Mesothelial cell of epicardium (in vitro differentiated cells): ENCODE results near the gene DNAJB4. TPM values are rescaled to one million over a fixed set of nuclear protein-coding genes. Genes with fewer than 3 reads are reported as not detected.
"Not testable (repeated sequence)": the region's sequence is repeated elsewhere in the genome, so short reads cannot be mapped to it uniquely, and the experiment has no call there.

Source experiments
- DNase-seq, 2 experiments: peaks; one replicate each; pipeline ENCODE4 v3.0.0; 2021; ENCODE audit warnings: low spot score in 2 of 2; ENCODE audit not compliant: unreplicated experiment in 2 of 2
- H3K27ac Mint-ChIP-seq: 2 replicates; pipeline ENCODE4 v1.8.0; 2021; ENCODE audit warnings: mixed read lengths
- H3K27me3 Mint-ChIP-seq: 2 replicates; pipeline ENCODE4 v1.8.0; 2021; ENCODE audit warnings: low read depth, mixed read lengths
- H3K36me3 Mint-ChIP-seq: 2 replicates; pipeline ENCODE4 v1.8.0; 2021; ENCODE audit warnings: mixed read lengths
- H3K4me1 Mint-ChIP-seq: 2 replicates; pipeline ENCODE4 v1.8.0; 2021; ENCODE audit warnings: mixed read lengths
- H3K4me3 Mint-ChIP-seq: 2 replicates; pipeline ENCODE4 v1.8.0; 2021; ENCODE audit warnings: mild to moderate bottlenecking, moderate library complexity, mixed read lengths
- H3K9me3 Mint-ChIP-seq: 2 replicates; pipeline ENCODE4 v1.8.0; 2021; ENCODE audit warnings: mixed read lengths
- total RNA-seq: library from RNA; stranded (reverse); gene quantifications from 3 replicates; pipeline ENCODE4 v1.2.1, GENCODE V29; 2021
- TF ChIP-seq, protein P1 (sequence below): fragments of 200-600 bp; sonication (generic); IDR thresholded peaks from one replicate; pipeline ENCODE4 v1.5.0; 2021; ENCODE audit warnings: antibody characterized with exemption; ENCODE audit not compliant: unreplicated experiment

Gene DNAJB4
- total RNA-seq, 1 donor from 2014 or later, result 48.0 TPM

DNA sequence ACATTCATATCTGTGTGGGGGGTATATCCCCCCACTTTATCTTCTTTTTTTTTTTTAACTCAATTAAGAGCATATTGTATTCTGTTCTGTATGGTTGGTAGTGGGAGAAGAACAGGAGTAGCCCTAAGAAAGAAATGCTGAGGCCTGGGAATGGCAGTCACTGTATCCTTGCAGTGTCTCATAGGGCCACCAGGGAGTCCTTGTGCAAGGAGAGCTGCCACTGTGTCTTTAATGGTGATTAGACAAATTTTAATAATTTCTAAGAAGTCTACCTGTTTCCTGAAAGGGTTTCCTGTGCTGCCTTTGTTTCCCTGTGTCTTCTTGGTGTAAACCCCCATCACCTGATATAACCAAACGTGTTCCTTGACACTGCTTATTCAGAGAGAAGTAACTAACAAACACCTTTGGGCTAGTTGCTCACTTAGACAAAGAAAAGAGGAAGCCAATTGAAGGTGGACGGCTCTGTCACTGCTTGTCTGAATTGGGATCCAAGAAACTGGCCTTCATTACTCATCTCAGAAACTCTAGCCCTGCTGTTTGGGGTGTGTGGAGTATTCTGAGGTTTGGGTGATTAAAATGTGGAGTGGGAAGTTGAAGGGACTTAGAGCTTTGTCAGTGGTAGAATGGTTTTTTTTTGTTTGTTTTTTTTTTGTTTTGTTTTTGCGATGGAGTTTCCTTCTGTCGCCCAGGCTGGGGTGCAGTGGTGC is 56.3 kb downstream of the DNAJB4 start:
- Mint-ChIP-seq H3K27ac (no peak overlapping the region), H3K36me3 (no peaks in the 10 kb centered on the region), H3K4me3 (no peak overlapping the region), H3K9me3 (peaks cover 3% of the 10 kb centered on the region), H3K4me1 (no peaks in the 10 kb centered on the region), H3K27me3 (peaks cover 29% of the 10 kb centered on the region)
- no peak for DNase-seq
- TF ChIP-seq, protein P1, sequence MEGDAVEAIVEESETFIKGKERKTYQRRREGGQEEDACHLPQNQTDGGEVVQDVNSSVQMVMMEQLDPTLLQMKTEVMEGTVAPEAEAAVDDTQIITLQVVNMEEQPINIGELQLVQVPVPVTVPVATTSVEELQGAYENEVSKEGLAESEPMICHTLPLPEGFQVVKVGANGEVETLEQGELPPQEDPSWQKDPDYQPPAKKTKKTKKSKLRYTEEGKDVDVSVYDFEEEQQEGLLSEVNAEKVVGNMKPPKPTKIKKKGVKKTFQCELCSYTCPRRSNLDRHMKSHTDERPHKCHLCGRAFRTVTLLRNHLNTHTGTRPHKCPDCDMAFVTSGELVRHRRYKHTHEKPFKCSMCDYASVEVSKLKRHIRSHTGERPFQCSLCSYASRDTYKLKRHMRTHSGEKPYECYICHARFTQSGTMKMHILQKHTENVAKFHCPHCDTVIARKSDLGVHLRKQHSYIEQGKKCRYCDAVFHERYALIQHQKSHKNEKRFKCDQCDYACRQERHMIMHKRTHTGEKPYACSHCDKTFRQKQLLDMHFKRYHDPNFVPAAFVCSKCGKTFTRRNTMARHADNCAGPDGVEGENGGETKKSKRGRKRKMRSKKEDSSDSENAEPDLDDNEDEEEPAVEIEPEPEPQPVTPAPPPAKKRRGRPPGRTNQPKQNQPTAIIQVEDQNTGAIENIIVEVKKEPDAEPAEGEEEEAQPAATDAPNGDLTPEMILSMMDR, result no peak

DNA sequence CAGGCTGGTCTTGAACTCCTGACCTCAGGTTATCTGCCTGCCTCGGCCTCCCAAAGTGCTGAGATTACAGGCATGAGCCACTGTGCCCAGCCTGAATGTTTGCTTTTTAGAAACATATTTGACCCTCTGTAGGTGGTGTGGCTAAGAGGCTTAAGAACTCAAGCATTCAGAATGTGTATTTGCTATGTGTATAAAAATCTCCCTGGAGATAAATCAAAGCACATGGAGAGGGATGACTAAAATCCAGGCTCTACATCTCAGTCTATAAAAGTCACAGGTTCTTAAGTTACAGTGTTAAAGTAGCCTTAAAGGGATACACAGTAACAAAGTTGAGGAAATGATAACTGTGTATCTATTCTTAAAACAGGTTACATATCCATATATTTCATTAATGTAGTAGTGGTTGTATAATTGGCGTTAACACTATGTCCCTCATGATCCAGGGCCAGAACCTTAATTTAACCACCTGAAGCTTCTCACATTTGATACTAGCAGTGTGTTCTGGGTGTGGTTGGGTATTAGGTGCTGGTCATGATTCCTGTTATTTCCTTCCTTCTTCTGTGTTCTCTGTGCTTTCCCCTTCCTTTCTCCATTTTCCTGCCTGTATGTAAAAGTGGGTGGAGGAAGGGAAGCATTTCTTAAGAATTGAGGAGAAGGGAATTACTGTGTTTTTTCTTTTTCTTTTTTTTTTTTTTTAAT is 57.2 kb downstream of the DNAJB4 start:
- H3K9me3 Mint-ChIP-seq, result peaks cover 6% of the 10 kb centered on the region
- H3K36me3 Mint-ChIP-seq, result no peaks in the 10 kb centered on the region
- H3K27ac Mint-ChIP-seq, result no peak overlapping the region
- no peak overlapping the region for H3K4me3 Mint-ChIP-seq
- no peaks in the 10 kb centered on the region for H3K4me1 Mint-ChIP-seq
- H3K27me3 Mint-ChIP-seq, result peaks cover 39% of the 10 kb centered on the region
- TF ChIP-seq, protein P1, result no peak
- DNase-seq, result no peak

DNA sequence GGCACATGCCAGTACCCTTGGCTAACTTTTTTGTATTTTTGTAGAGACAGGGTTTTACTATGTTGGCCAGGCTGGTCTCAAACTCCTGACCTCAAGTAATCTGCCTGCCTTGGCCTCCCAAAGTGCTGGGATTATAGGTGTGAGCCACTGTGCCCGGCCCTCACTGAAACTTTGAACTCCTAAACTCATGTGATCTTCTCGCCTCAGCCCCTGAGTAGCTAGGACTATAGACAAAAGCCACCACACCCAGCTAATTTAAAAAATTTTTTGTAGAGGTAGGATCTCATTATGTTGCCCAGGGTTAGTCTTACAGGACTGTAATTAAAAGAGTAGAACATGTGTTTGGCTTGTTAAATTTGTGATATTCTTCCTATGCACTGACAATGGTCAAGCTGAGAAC is 60.1 kb downstream of the DNAJB4 start:
- H3K27me3 Mint-ChIP-seq, result peaks cover 44% of the 10 kb centered on the region
- not testable (repeated sequence) for H3K4me1 Mint-ChIP-seq, H3K9me3 Mint-ChIP-seq, DNase-seq, H3K27ac Mint-ChIP-seq, H3K4me3 Mint-ChIP-seq, H3K36me3 Mint-ChIP-seq

Other genes starting within 250 kb of the DNAJB4 start
- gene USP33, start 245.1 kb upstream of the DNAJB4 start, total RNA-seq, result 73.5 to 77.7 TPM (median 76.6 TPM) in 3 replicates
- gene MIGA1, start 225.3 kb upstream of the DNAJB4 start, total RNA-seq, result 18.9 to 19.8 TPM (median 19.2 TPM) in 3 replicates
- gene NEXN, start 116.3 kb upstream of the DNAJB4 start, total RNA-seq, result 6.9 to 8.2 TPM (median 7.0 TPM) in 3 replicates
- 287 to 291 TPM (median 288 TPM) in 3 replicates for gene FUBP1, start 25.9 kb upstream of the DNAJB4 start, total RNA-seq
- gene GIPC2, start 41.0 kb downstream of the DNAJB4 start, total RNA-seq, result 0.18 to 0.23 TPM (median 0.20 TPM) in 3 replicates